Measurements from ENCODE around the gene NDUFB10. TPM values are rescaled to one million over a fixed set of nuclear protein-coding genes. Genes with fewer than 3 reads are reported as not detected.

Gene NDUFB10
- polyA plus RNA-seq, 1 donor from 2014 or later = 217 TPM

DNA sequence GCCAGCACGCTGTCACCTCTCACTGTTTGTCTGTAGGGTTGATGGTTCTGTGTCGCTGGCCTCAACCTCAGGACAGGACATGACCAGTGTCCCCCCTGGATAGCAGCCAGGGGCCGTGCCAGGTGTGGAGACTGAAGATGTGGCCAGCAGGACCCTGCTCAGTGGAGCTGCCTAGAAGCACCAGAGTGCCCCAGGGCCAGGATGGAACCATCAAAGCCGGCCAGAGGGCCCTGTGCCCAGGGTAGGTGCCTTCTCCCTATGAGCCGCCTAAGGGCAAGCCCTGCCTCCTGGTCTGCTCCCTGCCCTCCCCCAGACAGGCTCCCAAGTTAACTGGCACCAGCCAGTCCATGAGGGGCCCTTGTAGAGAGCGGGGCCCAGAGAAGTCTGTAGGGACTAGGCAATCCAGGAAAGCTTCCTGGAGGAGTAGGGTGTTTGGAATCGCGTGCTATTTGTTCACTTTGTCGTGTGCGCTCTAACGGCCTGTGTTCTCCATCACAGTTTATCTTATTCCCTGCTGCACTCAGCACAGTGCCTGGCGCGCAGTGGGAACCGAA is 546 bp upstream of the NDUFB10 start:
- Histone ChIP-seq H3K36me3 (ENCODE audit: insufficient read depth, low read length) (no peaks in the 10 kb centered on the region), H3K4me3 (ENCODE audit: low read length) (peak overlapping the region; percentile 97), H3K27ac (ENCODE audit: low read length) (no peak overlapping the region), H3F3A (ENCODE audit: insufficient read depth, low read length, poor library complexity, severe bottlenecking) (no peaks in the 10 kb centered on the region), H2AFZ (ENCODE audit: low read depth, low read length) (peak overlapping the region; percentile 47), H3K4me2 (ENCODE audit: low read length) (no peak overlapping the region), H4K20me1 (ENCODE audit: insufficient read depth) (no peaks in the 10 kb centered on the region), H3K9me3 (ENCODE audit: low read length) (no peaks in the 10 kb centered on the region), H3K9me2 (ENCODE audit: insufficient read depth, low read length) (no peaks in the 10 kb centered on the region), H3K9ac (ENCODE audit: low read length) (peak overlapping the region; percentile 96), H3K79me2 (replicated peaks; ENCODE audit: insufficient read depth, low read length) (peaks cover 12% of the 10 kb centered on the region), H3K27me3 (ENCODE audit: insufficient read depth, low read depth, low read length) (no peaks in the 10 kb centered on the region)
- TF ChIP-seq RAD21 (conservative IDR thresholded peaks at IDR 0.05) (no peak), EP300 (conservative IDR thresholded peaks at IDR 0.05; ENCODE audit: poor library complexity, severe bottlenecking) (no peak), SMC3 (conservative IDR thresholded peaks at IDR 0.05; ENCODE audit: poor library complexity) (no peak), MXI1 (conservative IDR thresholded peaks at IDR 0.05; ENCODE audit: poor library complexity, severe bottlenecking) (no peak), TAF1 (IDR thresholded peaks at IDR 0.05; ENCODE audit: low read depth) (no peak), POLR2AphosphoS5 (IDR thresholded peaks at IDR 0.05) (no peak), REST (IDR thresholded peaks at IDR 0.05; ENCODE audit: borderline replicate concordance) (no peak), EZH2 (IDR thresholded peaks at IDR 0.05; ENCODE audit: borderline replicate concordance, insufficient read depth, low read length, poor library complexity, severe bottlenecking) (no peak), CTCF (IDR thresholded peaks at IDR 0.05; ENCODE audit: poor library complexity, severe bottlenecking) (no peak)

DNA sequence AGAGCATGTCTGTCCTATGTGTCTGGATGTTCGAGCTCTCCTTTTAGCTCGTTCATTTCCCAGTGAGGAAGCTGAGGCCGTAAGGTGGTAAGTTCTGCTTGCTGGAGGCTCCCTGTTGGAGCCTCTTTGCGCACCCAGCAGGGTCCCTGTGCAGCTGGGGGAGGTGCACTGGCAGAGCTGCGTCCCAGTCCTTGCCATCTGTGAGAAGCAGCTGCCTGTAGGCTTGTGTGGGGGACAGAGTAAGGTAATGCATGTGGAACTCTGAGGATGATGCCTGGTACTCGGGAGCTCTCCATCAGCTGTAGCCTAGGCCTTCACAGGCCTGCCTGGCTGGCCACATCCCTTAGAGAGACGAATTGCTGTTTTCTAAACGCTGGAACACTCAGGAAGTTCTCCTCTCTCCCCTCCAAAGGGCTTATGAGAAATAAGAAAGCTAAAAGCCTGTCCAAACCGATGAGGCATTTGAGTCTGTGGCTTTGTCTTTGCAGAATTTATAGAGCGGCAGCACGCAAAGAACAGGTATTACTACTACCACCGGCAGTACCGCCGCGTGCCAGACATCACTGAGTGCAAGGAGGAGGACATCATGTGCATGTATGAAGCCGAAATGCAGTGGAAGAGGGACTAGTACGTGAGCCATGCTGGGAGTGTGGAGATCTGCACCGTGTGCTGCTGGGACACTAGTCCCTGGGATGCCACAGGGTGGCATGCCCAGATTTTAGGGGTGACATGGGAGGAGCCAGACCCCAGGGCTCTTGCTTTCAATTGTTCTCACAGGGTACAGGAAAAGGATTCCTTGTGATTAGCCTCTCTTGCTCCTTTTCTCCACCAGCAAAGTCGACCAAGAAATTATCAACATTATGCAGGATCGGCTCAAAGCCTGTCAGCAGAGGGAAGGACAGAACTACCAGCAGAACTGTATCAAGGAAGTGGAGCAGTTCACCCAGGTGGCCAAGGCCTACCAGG is 1.6 kb downstream of the NDUFB10 start:
- no peak overlapping the region for H3K4me2 ChIP-seq (ENCODE audit: low read length)
- H4K20me1 ChIP-seq (ENCODE audit: insufficient read depth) = no peaks in the 10 kb centered on the region
- no peaks in the 10 kb centered on the region for H3K36me3 ChIP-seq (ENCODE audit: insufficient read depth, low read length)
- H2AFZ ChIP-seq (ENCODE audit: low read depth, low read length) = no peak overlapping the region
- no peak overlapping the region for H3K27ac ChIP-seq (ENCODE audit: low read length)
- H3K79me2 ChIP-seq (replicated peaks; ENCODE audit: insufficient read depth, low read length) = peaks cover 18% of the 10 kb centered on the region
- H3K4me3 ChIP-seq (ENCODE audit: low read length) = peak overlapping the region; percentile 97
- no peaks in the 10 kb centered on the region for H3K9me2 ChIP-seq (ENCODE audit: insufficient read depth, low read length)
- H3K9ac ChIP-seq (ENCODE audit: low read length) = peak overlapping the region; percentile 96
- no peaks in the 10 kb centered on the region for H3F3A ChIP-seq (ENCODE audit: insufficient read depth, low read length, poor library complexity, severe bottlenecking)
- H3K9me3 ChIP-seq (ENCODE audit: low read length) = no peaks in the 10 kb centered on the region
- TF ChIP-seq SMC3 (conservative IDR thresholded peaks at IDR 0.05; ENCODE audit: poor library complexity) (no peak), EZH2 (IDR thresholded peaks at IDR 0.05; ENCODE audit: borderline replicate concordance, insufficient read depth, low read length, poor library complexity, severe bottlenecking) (no peak), CTCF (IDR thresholded peaks at IDR 0.05; ENCODE audit: poor library complexity, severe bottlenecking) (no peak), TAF1 (IDR thresholded peaks at IDR 0.05; ENCODE audit: low read depth) (no peak), EP300 (conservative IDR thresholded peaks at IDR 0.05; ENCODE audit: poor library complexity, severe bottlenecking) (no peak), RAD21 (conservative IDR thresholded peaks at IDR 0.05) (no peak), MXI1 (conservative IDR thresholded peaks at IDR 0.05; ENCODE audit: poor library complexity, severe bottlenecking) (no peak), POLR2AphosphoS5 (IDR thresholded peaks at IDR 0.05) (no peak), REST (IDR thresholded peaks at IDR 0.05; ENCODE audit: borderline replicate concordance) (no peak)
- no peaks in the 10 kb centered on the region for H3K27me3 ChIP-seq (ENCODE audit: insufficient read depth, low read depth, low read length)
